ENCODE results near the gene DHX57.
A peak's percentile ranks its signal among the peaks of the same experiment; 100 is the strongest.

DHX57 gene

GRCh38 chr2:38748943-38749804, 126.6 kb downstream of the DHX57 start:
- peak overlapping the region; percentile 86 to 99 for H3K4me3 ChIP-seq (ENCODE audit: low read depth in 1 of 2, low read length in 2 of 2)
- H3K27ac ChIP-seq (ENCODE audit: low read depth, low read length), result no peak overlapping the region
- no peaks in the 10 kb centered on the region for H3K27me3 ChIP-seq (ENCODE audit: control insufficient read depth in 1 of 2, insufficient read depth in 2 of 2, low read length in 2 of 2)
- H3K9ac ChIP-seq (ENCODE audit: low read length), result peak overlapping the region; percentile 87
- no peaks in the 10 kb centered on the region for H3K9me3 ChIP-seq (ENCODE audit: low read length)
- H3K36me3 ChIP-seq (ENCODE audit: insufficient read depth, low read length), result peaks cover 53% of the 10 kb centered on the region
- H3K4me1 ChIP-seq (ENCODE audit: insufficient read depth, low read length), result peaks cover 54% of the 10 kb centered on the region

GRCh38 chr2:38748391-38748790, 127.3 kb downstream of the DHX57 start:
- H3K27me3 ChIP-seq (ENCODE audit: control insufficient read depth in 1 of 2, insufficient read depth in 2 of 2, low read length in 2 of 2), result no peaks in the 10 kb centered on the region
- H3K4me1 ChIP-seq (ENCODE audit: insufficient read depth, low read length), result peaks cover 61% of the 10 kb centered on the region
- no peak overlapping the region for H3K9ac ChIP-seq (ENCODE audit: low read length)
- no peak overlapping the region for H3K27ac ChIP-seq (ENCODE audit: low read depth, low read length)
- H3K9me3 ChIP-seq (ENCODE audit: low read length), result no peaks in the 10 kb centered on the region
- H3K36me3 ChIP-seq (ENCODE audit: insufficient read depth, low read length), result peaks cover 59% of the 10 kb centered on the region
- no peak overlapping the region for H3K4me3 ChIP-seq (ENCODE audit: low read depth in 1 of 2, low read length in 2 of 2)

- peaks cover 66% of the 10 kb centered on the region for H3K4me1 ChIP-seq (ENCODE audit: insufficient read depth, low read length)
- H3K9me3 ChIP-seq (ENCODE audit: low read length), result no peaks in the 10 kb centered on the region
- no peak overlapping the region for H3K9ac ChIP-seq (ENCODE audit: low read length)
- H3K27ac ChIP-seq (ENCODE audit: low read depth, low read length), result no peak overlapping the region
- no peaks in the 10 kb centered on the region for H3K27me3 ChIP-seq (ENCODE audit: control insufficient read depth in 1 of 2, insufficient read depth in 2 of 2, low read length in 2 of 2)
- H3K36me3 ChIP-seq (ENCODE audit: insufficient read depth, low read length), result peaks cover 60% of the 10 kb centered on the region
- no peak overlapping the region for H3K4me3 ChIP-seq (ENCODE audit: low read depth in 1 of 2, low read length in 2 of 2)
These were observed 127.9 kb downstream of the DHX57 start for GRCh38 chr2:38747819-38748218.
